Cardiac fibroblast (primary cell): ENCODE results near the gene GAB1.

ENCODE experiments used
- DNase-seq, 2 donors: peaks; one replicate each; pipeline versions ENCODE4 v3.0.0 to v3.0.0-alpha.2; 2010; ENCODE audit warnings: low read depth in 2 of 2
- H3K4me3 ChIP-seq, 2 donors: replicated peaks in 1 of 2; 1 replicate in 1 of 2; 2 replicates in 1 of 2; pipeline ENCODE4 v1.5.1; 2011; ENCODE audit warnings: low read depth in 2 of 2, low read length in 2 of 2, mild to moderate bottlenecking in 2 of 2, moderate library complexity in 1 of 2
- TF ChIP-seq, protein P1 (sequence below): IDR thresholded peaks from one replicate; pipeline ENCODE4 v1.5.1; 2011; ENCODE audit warnings: low read depth, mild to moderate bottlenecking, low read length, inconsistent platforms

Gene GAB1

DNA sequence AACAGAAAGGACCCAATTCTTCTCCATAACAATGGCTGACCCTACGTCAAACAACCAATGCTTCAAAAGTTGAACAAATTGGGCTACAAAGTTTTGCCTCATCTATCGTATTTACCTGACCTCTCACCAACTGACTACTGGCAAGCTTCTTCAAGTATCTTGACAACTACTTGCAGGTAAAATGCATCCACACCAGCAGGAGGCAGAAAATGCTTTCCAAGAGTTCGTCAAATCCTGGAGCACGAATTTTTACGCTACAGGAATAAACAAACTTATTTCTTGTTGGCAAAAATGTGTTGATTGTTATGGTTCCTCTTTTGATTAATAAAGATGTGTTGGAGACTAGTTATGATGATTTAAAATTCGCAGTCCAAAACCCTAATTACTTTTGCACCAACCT is 6.7 kb upstream of the GAB1 start:
- H3K4me3 ChIP-seq = no peak overlapping the region
- no peak for DNase-seq
- TF ChIP-seq, protein P1, sequence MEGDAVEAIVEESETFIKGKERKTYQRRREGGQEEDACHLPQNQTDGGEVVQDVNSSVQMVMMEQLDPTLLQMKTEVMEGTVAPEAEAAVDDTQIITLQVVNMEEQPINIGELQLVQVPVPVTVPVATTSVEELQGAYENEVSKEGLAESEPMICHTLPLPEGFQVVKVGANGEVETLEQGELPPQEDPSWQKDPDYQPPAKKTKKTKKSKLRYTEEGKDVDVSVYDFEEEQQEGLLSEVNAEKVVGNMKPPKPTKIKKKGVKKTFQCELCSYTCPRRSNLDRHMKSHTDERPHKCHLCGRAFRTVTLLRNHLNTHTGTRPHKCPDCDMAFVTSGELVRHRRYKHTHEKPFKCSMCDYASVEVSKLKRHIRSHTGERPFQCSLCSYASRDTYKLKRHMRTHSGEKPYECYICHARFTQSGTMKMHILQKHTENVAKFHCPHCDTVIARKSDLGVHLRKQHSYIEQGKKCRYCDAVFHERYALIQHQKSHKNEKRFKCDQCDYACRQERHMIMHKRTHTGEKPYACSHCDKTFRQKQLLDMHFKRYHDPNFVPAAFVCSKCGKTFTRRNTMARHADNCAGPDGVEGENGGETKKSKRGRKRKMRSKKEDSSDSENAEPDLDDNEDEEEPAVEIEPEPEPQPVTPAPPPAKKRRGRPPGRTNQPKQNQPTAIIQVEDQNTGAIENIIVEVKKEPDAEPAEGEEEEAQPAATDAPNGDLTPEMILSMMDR = no peak

GRCh38 chr4:143335979-143336780 is 496 bp upstream of the GAB1 start:
- DNase-seq = peak; percentile 88 to 95
- peak overlapping the region; percentile 71 to 82 for H3K4me3 ChIP-seq
- TF ChIP-seq, protein P1 = no peak

DNA sequence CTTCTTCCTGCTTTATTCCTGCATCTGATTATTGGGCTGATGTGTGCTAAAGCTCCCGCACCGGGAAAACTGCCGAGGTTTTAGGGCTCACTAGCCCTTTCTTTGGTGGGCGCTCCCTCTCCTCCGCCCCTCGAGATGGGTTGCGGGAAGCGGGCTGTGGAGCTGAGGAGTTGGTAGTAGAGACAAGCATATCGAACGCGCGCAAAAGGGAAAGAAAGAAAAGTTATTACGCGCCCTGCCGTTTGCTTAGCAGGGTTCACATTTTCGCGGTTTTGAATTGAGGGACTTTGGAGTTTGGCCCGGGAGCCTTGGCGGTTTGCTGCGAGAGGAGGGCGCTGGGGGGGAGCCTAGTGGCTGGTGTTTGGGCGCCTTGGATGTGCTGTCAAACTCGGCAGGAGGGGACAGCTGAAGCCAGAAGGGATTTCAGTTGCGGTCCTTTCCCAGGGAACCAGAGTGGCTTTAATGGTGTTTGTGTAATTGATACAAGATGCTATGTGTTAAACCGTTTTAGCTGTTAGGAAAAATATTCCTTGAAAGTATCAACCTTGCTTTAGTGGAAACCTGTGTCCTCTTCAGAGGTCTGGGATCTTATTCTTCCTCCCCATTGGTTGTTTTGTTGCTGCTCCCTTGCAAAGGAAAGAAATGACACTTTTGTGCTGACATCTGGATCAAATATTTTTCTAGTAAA is 1.1 kb downstream of the GAB1 start:
- H3K4me3 ChIP-seq = peak overlapping the region; percentile 71 to 82
- TF ChIP-seq, protein P1 = no peak
- peak; percentile 60 to 63 for DNase-seq

- TF ChIP-seq, protein P1 = no peak
- peak overlapping the region in 1 of 2 donors; percentile 71 for H3K4me3 ChIP-seq
- DNase-seq = no peak
Measured at GRCh38 chr4:143338313-143338712, 1.6 kb downstream of the GAB1 start.

DNA sequence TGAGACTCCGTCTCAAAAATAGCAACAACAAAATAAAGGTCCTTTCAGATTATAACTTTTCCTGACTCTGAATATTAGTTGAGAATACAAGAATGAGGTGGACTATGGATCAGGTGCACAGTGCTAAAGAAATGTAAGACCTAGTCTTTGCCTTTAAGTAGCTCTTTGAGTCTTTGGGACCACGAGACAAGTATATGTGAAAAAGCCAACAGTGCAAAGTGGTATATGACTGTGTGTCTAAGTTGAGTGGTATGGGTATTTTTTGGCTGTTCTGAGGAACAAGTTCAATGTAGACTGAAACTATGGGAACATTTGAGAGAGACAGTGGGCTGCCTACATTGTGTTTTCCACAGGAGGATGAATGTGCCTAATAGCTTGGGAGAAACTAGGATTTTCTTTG is 2.8 kb downstream of the GAB1 start:
- TF ChIP-seq, protein P1 = no peak
- DNase-seq = no peak
- H3K4me3 ChIP-seq = no peak overlapping the region

DNA sequence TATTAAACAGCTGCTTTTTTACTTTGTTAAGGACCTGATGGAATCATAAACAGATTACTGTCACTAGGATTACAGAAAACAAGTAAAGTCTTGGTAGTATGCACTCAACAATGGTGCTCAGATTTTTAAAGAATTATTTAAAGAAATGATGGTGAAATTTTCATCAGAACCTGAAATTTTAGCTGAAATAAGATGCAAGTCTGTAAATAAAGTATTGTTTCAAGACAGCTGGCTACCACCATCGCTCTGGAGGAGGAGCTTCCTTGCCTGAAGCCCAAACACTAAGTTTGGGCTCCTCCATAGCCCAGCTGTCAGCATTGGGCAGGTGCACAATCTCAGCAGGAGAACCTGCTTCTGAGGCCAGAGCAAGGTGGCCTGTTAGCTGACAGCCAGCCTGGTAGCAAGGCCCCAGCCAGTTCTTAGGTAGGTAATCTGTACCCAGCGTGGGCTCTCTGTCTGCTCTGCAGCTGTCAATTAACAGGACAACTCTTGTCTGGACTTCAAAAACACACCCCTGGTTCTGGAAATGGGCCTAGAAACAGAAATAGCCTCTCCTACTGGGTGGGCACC is 4.6 kb downstream of the GAB1 start:
- no peak for DNase-seq
- H3K4me3 ChIP-seq = no peak overlapping the region
- TF ChIP-seq, protein P1 = no peak
